Measurements from ENCODE around the gene DOC2B. TPM values are rescaled to one million over a fixed set of nuclear protein-coding genes. Genes with fewer than 3 reads are reported as not detected.

The DOC2B gene
- total and polyA plus RNA-seq, 2 of the 13 experiments (the other 11 are each of a cell fraction or from before 2014, with no cell fraction given), result 0.09 to 0.22 TPM

GRCh38 chr17:183021-183420, 1.6 kb upstream of the DOC2B start:
- no peak overlapping the region for H2AFZ ChIP-seq (ENCODE audit: low read length)
- no peak for ATAC-seq
- POLR2A ChIA-PET, result interaction anchor here (1.2 kb wide), 1 partner anchor 11 kb away, joined by 8 read pairs; no protein-coding TSS in a partner anchor
- in situ Hi-C loops (cut with HindIII; ENCODE audit: extremely low pct_ligation_motif_present, low pct_unique_long_range_greater_than_20kb) (no loop called here), intact Hi-C loops (cut with micrococcal nuclease; ENCODE audit: unreplicated experiment) (no loop called here)
- DNase-seq (ENCODE audit: low spot score), result no peak
- H3K9ac ChIP-seq (ENCODE audit: insufficient read depth, low read depth, low read length), result no peak overlapping the region
- TF ChIP-seq ZBTB33 (CRISPR knock-in tag; IDR thresholded peaks at IDR 0.05) (peak; percentile 22; the same call in 1 of the 2 replicates), ZNF350 (CRISPR knock-in tag; IDR thresholded peaks at IDR 0.05; ENCODE audit: borderline replicate concordance, low read depth) (no peak), ZNF281 (CRISPR knock-in tag; IDR thresholded peaks at IDR 0.05; ENCODE audit: borderline replicate concordance) (no peak)
- WGBS (ENCODE audit: low lambda C conversion rate), result 81% methylated on average over 3 of the region's 8 CpGs
- no peak overlapping the region; the same call in 1 of the 2 replicates for H3K4me2 ChIP-seq (ENCODE audit: low read depth, low read length)
- no peaks in the 10 kb centered on the region for H3K9me3 ChIP-seq (ENCODE audit: low read length)
- H3K4me3 ChIP-seq (replicated peaks in 1 of 3; ENCODE audit: insufficient read depth in 1 of 3, low read depth in 2 of 3, low read length in 3 of 3), result no peak overlapping the region
- H4K20me1 ChIP-seq (ENCODE audit: insufficient read depth, low read length), result no peaks in the 10 kb centered on the region
- no peak overlapping the region for H3K27ac ChIP-seq (ENCODE audit: extremely low read length, insufficient read depth, low read length)
- no TSS peak for BruUV-seq (replicated peaks)
- FAIRE-seq, result no peak
- H3K27me3 ChIP-seq (ENCODE audit: control insufficient read depth in 1 of 2, insufficient read depth in 2 of 2, low read length in 2 of 2), result peaks cover 10 to 82% of the 10 kb centered on the region in 2 experiments
- CTCF ChIA-PET (ENCODE audit: low intra/inter-chr PET ratio, low total read pairs), result no interaction called here
- no peaks in the 10 kb centered on the region for H3K79me2 ChIP-seq (ENCODE audit: insufficient read depth, low read length)
- peaks cover 15% of the 10 kb centered on the region for H3K4me1 ChIP-seq (ENCODE audit: insufficient read depth, low read length)
- H3K36me3 ChIP-seq (replicated peaks in 1 of 2; ENCODE audit: control insufficient read depth in 1 of 2, insufficient read depth in 2 of 2, low read length in 2 of 2), result no peaks in the 10 kb centered on the region

All from HepG2 (cell line).